HG03280 (cell line): ENCODE data around the gene SMURF1.

Experiments used
- ATAC-seq: cut with Tn5 transposase; IDR thresholded peaks from one replicate; pipeline ENCODE4 v1.9.1; 2021; ENCODE audit warnings: mild to moderate bottlenecking, moderate library complexity; ENCODE audit not compliant: unreplicated experiment

The SMURF1 gene

GRCh38 chr7:99030951-99031350, 113.0 kb downstream of the SMURF1 start:
- no peak for ATAC-seq

DNA sequence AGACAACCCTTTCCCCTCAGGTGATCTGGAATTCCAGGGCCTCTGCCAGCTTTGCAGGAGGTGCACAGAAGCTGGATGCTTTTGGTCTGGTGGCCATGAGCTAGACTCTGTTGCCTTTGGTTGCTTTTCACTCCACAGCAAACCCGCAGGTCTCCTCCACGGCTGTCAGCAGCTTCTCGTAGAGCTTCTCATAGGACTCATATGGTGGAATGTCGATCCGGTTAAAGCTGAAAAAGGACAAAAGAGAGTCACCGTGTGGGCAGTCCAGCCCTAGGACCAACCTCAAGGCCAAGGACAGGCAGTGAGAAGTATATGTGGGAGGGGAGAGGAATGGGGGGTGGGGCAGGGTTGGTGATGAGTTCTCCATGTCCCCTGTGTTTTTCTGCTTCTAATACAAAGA, 113.5 kb downstream of the SMURF1 start:
- no peak for ATAC-seq

- no peak for ATAC-seq
These were observed 114.2 kb downstream of the SMURF1 start for GRCh38 chr7:99029466-99030435.

DNA sequence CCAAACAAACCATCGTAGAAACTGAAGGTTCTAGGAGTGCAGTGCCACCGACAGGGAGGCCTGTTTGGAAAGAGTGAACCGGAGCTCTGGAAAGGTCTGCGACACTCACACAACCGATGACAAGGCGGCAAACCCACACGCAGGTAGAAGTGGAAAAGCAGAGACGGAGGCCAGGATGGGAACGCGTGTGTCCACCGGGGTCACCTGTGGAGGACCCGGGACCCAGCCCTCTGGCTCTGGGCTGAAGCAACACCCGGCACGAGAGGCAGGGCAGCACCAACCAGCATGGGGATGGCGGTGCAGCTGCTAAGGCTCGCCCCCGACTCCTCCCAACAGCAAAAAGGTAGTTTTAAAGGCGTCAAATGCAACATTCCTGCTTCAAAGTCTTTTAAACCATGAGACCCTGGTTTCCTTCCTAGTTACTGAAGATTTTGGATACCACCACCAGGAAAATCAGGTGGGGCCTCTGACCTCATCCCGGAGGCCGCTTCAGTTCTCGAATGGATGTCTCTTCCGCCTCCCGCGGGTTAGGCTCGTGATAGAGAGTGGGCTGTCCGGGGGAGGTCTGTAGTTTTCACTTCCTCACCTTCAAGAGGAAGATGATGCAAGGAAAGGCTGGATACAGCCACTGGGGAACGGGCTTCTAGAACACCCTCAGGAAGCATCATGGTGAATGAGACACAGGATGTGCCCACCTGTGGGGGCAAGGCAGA, 115.5 kb downstream of the SMURF1 start:
- no peak for ATAC-seq

GRCh38 chr7:99027841-99028240, 116.1 kb downstream of the SMURF1 start:
- no peak for ATAC-seq

DNA sequence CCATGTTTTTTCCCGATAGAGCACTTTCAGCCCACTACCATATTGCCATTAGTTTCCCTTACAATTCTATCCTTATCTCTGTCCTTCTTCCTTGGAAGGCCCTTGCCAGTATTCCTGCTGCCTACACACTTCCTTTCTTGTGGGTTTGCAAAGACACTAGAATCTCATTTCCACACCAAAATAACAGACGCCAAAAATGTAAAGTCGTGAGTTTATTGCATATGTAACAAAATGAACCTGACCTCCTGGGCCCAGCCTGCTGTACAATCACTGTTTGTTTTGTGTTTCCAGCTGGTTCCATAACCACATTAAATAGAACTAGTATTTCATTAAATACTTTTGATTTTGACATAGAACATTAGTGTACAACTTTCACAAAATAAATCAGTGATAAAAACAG, 116.7 kb downstream of the SMURF1 start:
- no peak for ATAC-seq

- ATAC-seq, result no peak
These were observed 119.8 kb downstream of the SMURF1 start for GRCh38 chr7:99024066-99024465.

- ATAC-seq, result no peak
These were observed 121.9 kb downstream of the SMURF1 start for GRCh38 chr7:99021941-99022560.

- no peak for ATAC-seq
These were observed 123.5 kb downstream of the SMURF1 start for GRCh38 chr7:99020413-99020715.

- no peak for ATAC-seq
These were observed 124.1 kb downstream of the SMURF1 start for GRCh38 chr7:99019523-99020412.

- no peak for ATAC-seq
These were observed 127.7 kb downstream of the SMURF1 start for GRCh38 chr7:99016196-99016595.

GRCh38 chr7:99014113-99014985, 129.6 kb downstream of the SMURF1 start:
- no peak for ATAC-seq

GRCh38 chr7:99013266-99014112, 130.4 kb downstream of the SMURF1 start:
- no peak for ATAC-seq

DNA sequence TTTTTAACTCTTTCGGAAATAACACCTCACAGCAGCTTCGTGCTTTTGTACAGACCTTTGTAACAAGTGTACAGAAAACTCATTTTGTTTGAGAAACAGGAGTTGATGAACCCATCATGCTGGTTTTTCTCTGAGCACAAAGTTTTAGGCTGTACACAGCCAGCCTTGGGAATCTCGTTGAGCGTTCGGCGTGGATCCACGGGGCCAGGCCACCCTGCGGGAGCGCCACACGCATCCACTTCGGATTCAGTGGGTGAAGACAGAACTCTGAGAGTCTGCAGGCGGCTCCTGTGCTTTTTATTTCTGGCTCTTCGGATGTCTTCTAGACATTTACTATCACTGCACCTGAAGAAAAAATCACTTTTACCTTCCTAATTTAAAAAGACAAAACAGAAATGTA, 131.2 kb downstream of the SMURF1 start:
- ATAC-seq, result no peak

GRCh38 chr7:99011706-99012404, 132.1 kb downstream of the SMURF1 start:
- no peak for ATAC-seq

DNA sequence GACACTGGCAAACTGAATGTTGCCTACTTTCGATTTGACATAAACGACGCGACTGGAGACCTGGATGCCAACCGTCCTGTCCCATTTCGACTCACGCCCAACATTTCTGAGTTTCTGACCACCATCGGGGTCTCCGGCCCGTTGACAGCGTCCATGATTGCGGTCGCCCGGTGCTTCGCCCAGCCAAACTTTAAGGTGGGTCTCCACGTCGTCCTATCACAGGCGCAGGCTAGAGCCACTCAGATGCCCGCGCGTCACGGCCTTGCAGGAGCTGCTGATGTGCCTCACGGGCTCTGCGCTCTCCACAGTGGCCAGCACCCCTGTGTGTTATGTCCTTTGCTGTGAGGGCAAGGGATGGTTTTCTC, 132.6 kb downstream of the SMURF1 start:
- no peak for ATAC-seq

DNA sequence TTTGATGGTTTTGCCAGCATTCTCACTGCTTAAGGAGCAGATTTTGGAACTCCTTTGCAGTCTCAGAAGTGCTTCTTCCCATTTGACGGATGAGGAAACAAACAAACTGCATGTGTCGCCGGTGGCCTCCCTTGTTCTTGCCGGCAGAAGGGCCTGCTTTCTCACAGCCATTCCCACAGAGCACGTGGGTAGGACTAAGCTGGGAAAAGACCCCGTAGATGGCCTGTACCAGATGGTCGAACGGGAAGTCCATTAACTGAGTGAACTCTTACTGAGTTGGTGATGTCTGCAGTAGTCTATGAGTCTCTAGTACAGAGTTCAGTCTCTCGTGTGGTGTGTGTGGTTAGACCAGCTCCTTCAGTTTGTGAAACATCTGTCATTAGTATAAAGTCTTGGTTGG, 133.6 kb downstream of the SMURF1 start:
- ATAC-seq, result no peak

GRCh38 chr7:99008921-99009530, 134.9 kb downstream of the SMURF1 start:
- no peak for ATAC-seq
